HepG2 (cell line): ENCODE results near the gene CS. TPM values are rescaled to one million over a fixed set of nuclear protein-coding genes. Genes with fewer than 3 reads are reported as not detected.

Experiments
- AGO1 ChIP-seq: fragments of 200-400 bp; formaldehyde crosslinking; IDR thresholded peaks from 2 replicates; pipeline ENCODE4 v1.6.1; 2017; ENCODE audit warnings: mild to moderate bottlenecking, low read depth, low read length, moderate library complexity; ENCODE audit not compliant: poor library complexity, severe bottlenecking
- NFYC ChIP-seq: IDR thresholded peaks from 2 replicates; pipeline ENCODE4 v1.6.1; 2016; ENCODE audit warnings: missing genetic modification reagents, missing compliant biosample characterization
- NONO ChIP-seq, 2 experiments: fragments of 450-650 bp in 1 of 2; sonication (generic) in 1 of 2; formaldehyde crosslinking in 1 of 2; IDR thresholded peaks in 1 of 2; conservative IDR thresholded peaks in 1 of 2; 2 replicates each; pipeline versions ENCODE4 v1.6.1 to v1.8.0; 2017 to 2022; ENCODE audit warnings: mild to moderate bottlenecking in 1 of 2, missing genetic modification reagents in 1 of 2, moderate library complexity in 1 of 2
- PHF8 ChIP-seq: sonication (generic); formaldehyde crosslinking; IDR thresholded peaks from 2 replicates; pipeline ENCODE4 v1.5.0; 2020; ENCODE audit warnings: missing genetic modification reagents
- SMAD3 ChIP-seq: sonication (generic); formaldehyde crosslinking; IDR thresholded peaks from 2 replicates; pipeline ENCODE4 v1.4.0; 2020; ENCODE audit warnings: missing genetic modification reagents
- TARDBP ChIP-seq: sonication (generic); formaldehyde crosslinking; IDR thresholded peaks from 2 replicates; pipeline ENCODE4 v1.8.0; 2022; ENCODE audit warnings: mild to moderate bottlenecking, missing genetic modification reagents
- ZNF12 ChIP-seq: sonication (generic); formaldehyde crosslinking; IDR thresholded peaks from 2 replicates; pipeline ENCODE4 v1.5.0; 2020; ENCODE audit warnings: missing genetic modification reagents
- ZNF329 ChIP-seq: sonication (generic); formaldehyde crosslinking; IDR thresholded peaks from 2 replicates; pipeline ENCODE4 v1.9.0; 2021; ENCODE audit warnings: low read depth, mild to moderate bottlenecking, missing genetic modification reagents
- ZNF333 ChIP-seq: sonication (generic); formaldehyde crosslinking; IDR thresholded peaks from 2 replicates; pipeline ENCODE4 v1.4.0; 2020; ENCODE audit warnings: mild to moderate bottlenecking, missing genetic modification reagents, borderline replicate concordance
- ZNF335 ChIP-seq: sonication (generic); formaldehyde crosslinking; IDR thresholded peaks from 2 replicates; pipeline ENCODE4 v1.4.0; 2020; ENCODE audit warnings: missing genetic modification reagents
- ZNF367 ChIP-seq: sonication (generic); formaldehyde crosslinking; IDR thresholded peaks from 2 replicates; pipeline ENCODE4 v1.4.0; 2020; ENCODE audit warnings: missing genetic modification reagents, borderline replicate concordance
- ZNF430 ChIP-seq: sonication (generic); formaldehyde crosslinking; IDR thresholded peaks from 2 replicates; pipeline ENCODE4 v1.9.0; 2021; ENCODE audit warnings: mild to moderate bottlenecking, missing genetic modification reagents
- ZNF557 ChIP-seq: sonication (generic); formaldehyde crosslinking; IDR thresholded peaks from 2 replicates; pipeline ENCODE4 v1.4.0; 2020; ENCODE audit warnings: missing genetic modification reagents
- ZNF773 ChIP-seq: sonication (generic); formaldehyde crosslinking; IDR thresholded peaks from 2 replicates; pipeline ENCODE4 v1.4.0; 2020; ENCODE audit warnings: missing genetic modification reagents, borderline replicate concordance
- ZNF790 ChIP-seq: sonication (generic); formaldehyde crosslinking; IDR thresholded peaks from 2 replicates; pipeline ENCODE4 v1.8.0; 2022; ENCODE audit warnings: missing genetic modification reagents, mild to moderate bottlenecking, borderline replicate concordance
- ZNF792 ChIP-seq: IDR thresholded peaks from 2 replicates; pipeline ENCODE4 v1.6.1; 2016
- polyA plus RNA-seq, 8 experiments: library from polyadenylated mRNA; depleted of rRNA in 3 of 8; stranded (reverse) in 7 of 8; unstranded in 1 of 8; fragments of >200 nt; fragmentation: Illumina TruSeq in 4 of 8; extraction: Trizol in 4 of 8; gene quantifications; 2 replicates each; pipeline versions ENCODE4 v1.2.1 to v1.2.3, GENCODE V29; 2011 to 2016; ENCODE audit warnings: low read depth in 4 of 8, missing spikeins in 1 of 8, mixed read lengths in 1 of 8; ENCODE audit not compliant: insufficient read depth in 1 of 8
- total RNA-seq, 5 experiments: library from RNA; depleted of rRNA; stranded (reverse); fragments of >200 nt; fragmentation: Illumina TruSeq; extraction: Trizol; gene quantifications; 2 replicates each; pipeline ENCODE4 v1.2.3, GENCODE V29; 2016; ENCODE audit warnings: low read depth in 1 of 5
- TF ChIP-seq, protein P1 (sequence below): conservative IDR thresholded peaks from 2 replicates; pipeline ENCODE4 v1.6.1; 2018; ENCODE audit warnings: missing genetic modification reagents
- TF ChIP-seq, protein P2 (sequence below): sonication (generic); formaldehyde crosslinking; IDR thresholded peaks from 2 replicates; pipeline ENCODE4 v1.4.0; 2020; ENCODE audit warnings: low read depth, missing genetic modification reagents
- TF ChIP-seq, protein P3 (sequence below): sonication (generic); formaldehyde crosslinking; IDR thresholded peaks from 2 replicates; pipeline ENCODE4 v1.5.0; 2020; ENCODE audit warnings: missing genetic modification reagents, mild to moderate bottlenecking, borderline replicate concordance
- TF ChIP-seq, protein P4 (sequence below): sonication (generic); formaldehyde crosslinking; IDR thresholded peaks from 2 replicates; pipeline ENCODE4 v1.4.0; 2020; ENCODE audit warnings: mild to moderate bottlenecking, missing genetic modification reagents

Gene CS
- total and polyA plus RNA-seq, 2 of the 13 experiments (the other 11 are each of a cell fraction or from before 2014, with no cell fraction given): 173 to 175 TPM

DNA sequence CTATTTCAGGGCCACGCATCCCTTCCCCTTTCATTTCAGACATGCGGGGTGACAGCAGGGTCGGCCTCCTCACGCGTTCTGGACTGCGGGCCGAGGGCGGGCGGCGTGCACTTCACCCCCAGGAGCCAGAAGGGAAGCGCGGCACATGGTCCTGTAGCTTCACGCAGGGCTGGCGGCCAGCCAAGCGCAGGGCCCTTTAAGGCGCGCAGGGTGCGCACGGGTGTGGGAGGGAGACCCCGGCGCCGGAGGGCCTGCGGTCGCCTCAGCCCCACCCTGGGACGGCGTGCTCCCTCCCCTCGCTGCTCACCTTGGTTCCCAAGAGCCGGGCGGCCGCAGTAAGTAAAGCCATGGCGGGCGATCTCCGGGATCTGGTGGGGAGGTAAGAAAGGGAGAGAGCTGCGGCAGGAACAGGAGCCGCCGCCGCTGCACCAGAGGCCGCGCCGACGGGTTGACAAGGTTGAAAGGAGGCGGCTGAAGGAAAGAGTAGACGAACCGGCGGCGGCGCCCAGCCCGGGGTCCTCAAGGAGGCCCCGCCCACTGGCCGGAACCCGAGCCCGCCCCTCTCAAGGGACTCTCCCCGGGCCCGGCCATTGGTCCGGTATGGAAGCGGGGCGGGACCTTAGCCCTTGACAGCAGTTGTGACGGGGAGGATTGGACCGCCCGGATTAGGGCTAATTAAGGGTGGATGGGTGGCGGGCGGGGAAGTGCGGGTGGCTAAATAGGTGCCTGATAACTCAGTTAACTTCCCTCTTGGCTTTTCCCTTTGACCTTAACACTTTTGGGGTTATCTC is at the start of gene CS (continued):
- TF ChIP-seq, protein P1, sequence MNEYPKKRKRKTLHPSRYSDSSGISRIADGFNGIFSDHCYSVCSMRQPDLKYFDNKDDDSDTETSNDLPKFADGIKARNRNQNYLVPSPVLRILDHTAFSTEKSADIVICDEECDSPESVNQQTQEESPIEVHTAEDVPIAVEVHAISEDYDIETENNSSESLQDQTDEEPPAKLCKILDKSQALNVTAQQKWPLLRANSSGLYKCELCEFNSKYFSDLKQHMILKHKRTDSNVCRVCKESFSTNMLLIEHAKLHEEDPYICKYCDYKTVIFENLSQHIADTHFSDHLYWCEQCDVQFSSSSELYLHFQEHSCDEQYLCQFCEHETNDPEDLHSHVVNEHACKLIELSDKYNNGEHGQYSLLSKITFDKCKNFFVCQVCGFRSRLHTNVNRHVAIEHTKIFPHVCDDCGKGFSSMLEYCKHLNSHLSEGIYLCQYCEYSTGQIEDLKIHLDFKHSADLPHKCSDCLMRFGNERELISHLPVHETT (CRISPR knock-in tag): 0 out of 2 replicates have a peak, but pooled peaks have one; percentile 26
- TF ChIP-seq, protein P2, sequence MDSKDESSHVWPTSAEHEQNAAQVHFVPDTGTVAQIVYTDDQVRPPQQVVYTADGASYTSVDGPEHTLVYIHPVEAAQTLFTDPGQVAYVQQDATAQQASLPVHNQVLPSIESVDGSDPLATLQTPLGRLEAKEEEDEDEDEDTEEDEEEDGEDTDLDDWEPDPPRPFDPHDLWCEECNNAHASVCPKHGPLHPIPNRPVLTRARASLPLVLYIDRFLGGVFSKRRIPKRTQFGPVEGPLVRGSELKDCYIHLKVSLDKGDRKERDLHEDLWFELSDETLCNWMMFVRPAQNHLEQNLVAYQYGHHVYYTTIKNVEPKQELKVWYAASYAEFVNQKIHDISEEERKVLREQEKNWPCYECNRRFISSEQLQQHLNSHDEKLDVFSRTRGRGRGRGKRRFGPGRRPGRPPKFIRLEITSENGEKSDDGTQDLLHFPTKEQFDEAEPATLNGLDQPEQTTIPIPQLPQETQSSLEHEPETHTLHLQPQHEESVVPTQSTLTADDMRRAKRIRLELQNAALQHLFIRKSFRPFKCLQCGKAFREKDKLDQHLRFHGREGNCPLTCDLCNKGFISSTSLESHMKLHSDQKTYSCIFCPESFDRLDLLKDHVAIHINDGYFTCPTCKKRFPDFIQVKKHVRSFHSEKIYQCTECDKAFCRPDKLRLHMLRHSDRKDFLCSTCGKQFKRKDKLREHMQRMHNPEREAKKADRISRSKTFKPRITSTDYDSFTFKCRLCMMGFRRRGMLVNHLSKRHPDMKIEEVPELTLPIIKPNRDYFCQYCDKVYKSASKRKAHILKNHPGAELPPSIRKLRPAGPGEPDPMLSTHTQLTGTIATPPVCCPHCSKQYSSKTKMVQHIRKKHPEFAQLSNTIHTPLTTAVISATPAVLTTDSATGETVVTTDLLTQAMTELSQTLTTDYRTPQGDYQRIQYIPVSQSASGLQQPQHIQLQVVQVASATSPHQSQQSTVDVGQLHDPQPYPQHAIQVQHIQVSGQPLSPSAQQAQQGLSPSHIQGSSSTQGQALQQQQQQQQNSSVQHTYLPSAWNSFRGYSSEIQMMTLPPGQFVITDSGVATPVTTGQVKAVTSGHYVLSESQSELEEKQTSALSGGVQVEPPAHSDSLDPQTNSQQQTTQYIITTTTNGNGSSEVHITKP (CRISPR knock-in tag): peak; percentile 56; the same call in 1 of the 2 replicates
- TF ChIP-seq ZNF333 (peak; percentile 73; the same call in 1 of the 2 replicates), ZNF557 (CRISPR knock-in tag) (no peak), AGO1 (peak; percentile 70), ZNF329 (CRISPR knock-in tag) (0 out of 2 replicates have a peak, but pooled peaks have one; percentile 27), NONO (IDR thresholded peaks at IDR 0.05) (no peak), NONO (CRISPR knock-in tag; conservative IDR thresholded peaks at IDR 0.05) (peak; percentile 47; the same call in 1 of the 2 replicates), TARDBP (CRISPR knock-in tag) (peak; percentile 49), SMAD3 (no peak), ZNF367 (no peak), ZNF12 (CRISPR knock-in tag) (0 out of 2 replicates have a peak, but pooled peaks have one; percentile 23), ZNF792 (no peak), ZNF430 (peak; percentile 45; the same call in 1 of the 2 replicates), ZNF773 (CRISPR knock-in tag) (no peak), PHF8 (CRISPR knock-in tag) (peak; percentile 84), ZNF790 (CRISPR knock-in tag) (no peak), ZNF335 (CRISPR knock-in tag) (peak; percentile 99), NFYC (peak; percentile 87)
- TF ChIP-seq, protein P3, sequence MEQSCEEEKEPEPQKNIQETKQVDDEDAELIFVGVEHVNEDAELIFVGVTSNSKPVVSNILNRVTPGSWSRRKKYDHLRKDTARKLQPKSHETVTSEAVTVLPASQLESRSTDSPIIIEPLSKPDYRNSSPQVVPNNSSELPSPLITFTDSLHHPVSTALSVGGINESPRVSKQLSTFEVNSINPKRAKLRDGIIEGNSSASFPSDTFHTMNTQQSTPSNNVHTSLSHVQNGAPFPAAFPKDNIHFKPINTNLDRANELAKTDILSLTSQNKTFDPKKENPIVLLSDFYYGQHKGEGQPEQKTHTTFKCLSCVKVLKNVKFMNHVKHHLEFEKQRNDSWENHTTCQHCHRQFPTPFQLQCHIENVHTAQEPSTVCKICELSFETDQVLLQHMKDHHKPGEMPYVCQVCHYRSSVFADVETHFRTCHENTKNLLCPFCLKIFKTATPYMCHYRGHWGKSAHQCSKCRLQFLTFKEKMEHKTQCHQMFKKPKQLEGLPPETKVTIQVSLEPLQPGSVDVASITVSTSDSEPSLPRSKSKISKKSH (CRISPR knock-in tag): 0 out of 2 replicates have a peak, but pooled peaks have one; percentile 30
- TF ChIP-seq, protein P4, sequence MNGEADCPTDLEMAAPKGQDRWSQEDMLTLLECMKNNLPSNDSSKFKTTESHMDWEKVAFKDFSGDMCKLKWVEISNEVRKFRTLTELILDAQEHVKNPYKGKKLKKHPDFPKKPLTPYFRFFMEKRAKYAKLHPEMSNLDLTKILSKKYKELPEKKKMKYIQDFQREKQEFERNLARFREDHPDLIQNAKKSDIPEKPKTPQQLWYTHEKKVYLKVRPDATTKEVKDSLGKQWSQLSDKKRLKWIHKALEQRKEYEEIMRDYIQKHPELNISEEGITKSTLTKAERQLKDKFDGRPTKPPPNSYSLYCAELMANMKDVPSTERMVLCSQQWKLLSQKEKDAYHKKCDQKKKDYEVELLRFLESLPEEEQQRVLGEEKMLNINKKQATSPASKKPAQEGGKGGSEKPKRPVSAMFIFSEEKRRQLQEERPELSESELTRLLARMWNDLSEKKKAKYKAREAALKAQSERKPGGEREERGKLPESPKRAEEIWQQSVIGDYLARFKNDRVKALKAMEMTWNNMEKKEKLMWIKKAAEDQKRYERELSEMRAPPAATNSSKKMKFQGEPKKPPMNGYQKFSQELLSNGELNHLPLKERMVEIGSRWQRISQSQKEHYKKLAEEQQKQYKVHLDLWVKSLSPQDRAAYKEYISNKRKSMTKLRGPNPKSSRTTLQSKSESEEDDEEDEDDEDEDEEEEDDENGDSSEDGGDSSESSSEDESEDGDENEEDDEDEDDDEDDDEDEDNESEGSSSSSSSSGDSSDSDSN (CRISPR knock-in tag): peak; percentile 64
